Stomach (tissue), 9 donors: ENCODE measurements around the gene RPL18. TPM values are rescaled to one million over a fixed set of nuclear protein-coding genes. Genes with fewer than 3 reads are reported as not detected.

Experiments used
- DNase-seq, 2 donors: peaks; one replicate each; pipeline versions ENCODE4 v3.0.0 to v3.0.0-alpha.2; 2013 to 2019
- H3K27ac ChIP-seq, 5 donors: fragments of 200-600 bp in 4 of 5; sonication (generic) in 4 of 5; one replicate each; pipeline ENCODE4 v1.5.1; 2013 to 2019; ENCODE audit warnings: mild to moderate bottlenecking in 1 of 5, moderate library complexity in 1 of 5
- H3K27me3 ChIP-seq, 3 donors: fragments of 200-600 bp; sonication (generic); one replicate each; pipeline ENCODE4 v1.5.1; 2017 to 2019; ENCODE audit warnings: mixed run types in 1 of 3
- H3K36me3 ChIP-seq, 4 donors: fragments of 200-600 bp; sonication (generic); 1 replicate in 3 of 4; 2 replicates in 1 of 4; pipeline ENCODE4 v1.5.1; 2016 to 2019
- H3K4me1 ChIP-seq, 4 donors: fragments of 200-600 bp; sonication (generic); one replicate each; pipeline ENCODE4 v1.5.1; 2016 to 2019
- H3K4me3 ChIP-seq, 4 donors: fragments of 200-600 bp; sonication (generic) in 3 of 4; one replicate each; pipeline ENCODE4 v1.5.1; 2016 to 2019; ENCODE audit warnings: mild to moderate bottlenecking in 1 of 4
- H3K9me3 ChIP-seq, 4 donors: fragments of 200-600 bp; sonication (generic); one replicate each; pipeline ENCODE4 v1.5.1; 2016 to 2019
- EP300 ChIP-seq: sonication (generic); formaldehyde crosslinking; IDR thresholded peaks from one replicate; pipeline ENCODE4 v1.6.1; 2017; ENCODE audit warnings: antibody characterized with exemption
- POLR2A ChIP-seq, 4 donors: fragments of 450-650 bp; IDR thresholded peaks; one replicate each; pipeline ENCODE4 v1.6.1; 2016; ENCODE audit warnings: antibody characterized with exemption in 4 of 4, control low read depth in 2 of 4, mild to moderate bottlenecking in 1 of 4, moderate library complexity in 1 of 4
- POLR2AphosphoS5 ChIP-seq, 3 donors: sonication (generic); formaldehyde crosslinking; IDR thresholded peaks; one replicate each; pipeline ENCODE4 v1.6.1; 2016; ENCODE audit warnings: antibody characterized with exemption in 3 of 3
- WGBS, 5 donors: extraction: QIAGEN DNeasy Blood & Tissue Kit in 3 of 5; methylation state at CpG; one replicate each; pipeline versions ENCODE4 v1.1.5 to v1.1.7; 2013 to 2018; 5-methylcytosine and 5-hydroxymethylcytosine counted together
- intact Hi-C: fragments of 100-400 bp; cut with DNase I; formaldehyde crosslinking; loops from one replicate; pipeline ENCODE4 v1.15.1; 2023; ENCODE audit warnings: low total_unique reads
- polyA plus RNA-seq, 3 donors: library from polyadenylated mRNA; stranded (reverse); fragments of 200-250 nt; gene quantifications; one replicate each; pipeline ENCODE4 v1.2.3, GENCODE V29; 2013
- total RNA-seq, 5 donors: library from RNA; depleted of rRNA; stranded (reverse); fragments of >200 nt; gene quantifications; one replicate each; pipeline versions ENCODE4 v1.1.0 to v1.2.3, GENCODE V29; 2014 to 2016
- TF ChIP-seq, protein P1 (sequence below), 7 experiments: fragments of 450-650 bp in 4 of 7; fragments of 200-600 bp in 3 of 7; sonication (generic) in 3 of 7; IDR thresholded peaks; one replicate each; pipeline ENCODE4 v1.5.1; 2016 to 2019; ENCODE audit warnings: antibody characterized with exemption in 7 of 7, control low read depth in 2 of 7, mild to moderate bottlenecking in 1 of 7
- donor health status: healthy with polysubstance abuse.
- donor health status: Bipolar disorder and iron deficiency.
- donor health status: healthy.

Gene RPL18
- total and polyA plus RNA-seq, 8 donors, result 1,272 to 3,739 (median 2,415) TPM

GRCh38 chr19:48641850-48642249 is 22.9 kb upstream of the RPL18 start:
- no peak for DNase-seq
- WGBS, 5 donors, result 94 to 97% (median 96%) methylated on average over 2 of the region's 2 CpGs
- no peaks in the 10 kb centered on the region for H3K9me3 ChIP-seq
- intact Hi-C loops, result loop anchor here (10.0 kb wide), 1 partner anchor 103 kb away; the partner anchor contains the start of genes IZUMO1 and RASIP1
- no peaks in the 10 kb centered on the region for H3K36me3 ChIP-seq
- no peak for TF ChIP-seq POLR2AphosphoS5 (IDR thresholded peaks at IDR 0.05)
- TF ChIP-seq POLR2A (IDR thresholded peaks at IDR 0.05), result no peak
- TF ChIP-seq, protein P1, sequence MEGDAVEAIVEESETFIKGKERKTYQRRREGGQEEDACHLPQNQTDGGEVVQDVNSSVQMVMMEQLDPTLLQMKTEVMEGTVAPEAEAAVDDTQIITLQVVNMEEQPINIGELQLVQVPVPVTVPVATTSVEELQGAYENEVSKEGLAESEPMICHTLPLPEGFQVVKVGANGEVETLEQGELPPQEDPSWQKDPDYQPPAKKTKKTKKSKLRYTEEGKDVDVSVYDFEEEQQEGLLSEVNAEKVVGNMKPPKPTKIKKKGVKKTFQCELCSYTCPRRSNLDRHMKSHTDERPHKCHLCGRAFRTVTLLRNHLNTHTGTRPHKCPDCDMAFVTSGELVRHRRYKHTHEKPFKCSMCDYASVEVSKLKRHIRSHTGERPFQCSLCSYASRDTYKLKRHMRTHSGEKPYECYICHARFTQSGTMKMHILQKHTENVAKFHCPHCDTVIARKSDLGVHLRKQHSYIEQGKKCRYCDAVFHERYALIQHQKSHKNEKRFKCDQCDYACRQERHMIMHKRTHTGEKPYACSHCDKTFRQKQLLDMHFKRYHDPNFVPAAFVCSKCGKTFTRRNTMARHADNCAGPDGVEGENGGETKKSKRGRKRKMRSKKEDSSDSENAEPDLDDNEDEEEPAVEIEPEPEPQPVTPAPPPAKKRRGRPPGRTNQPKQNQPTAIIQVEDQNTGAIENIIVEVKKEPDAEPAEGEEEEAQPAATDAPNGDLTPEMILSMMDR (IDR thresholded peaks at IDR 0.05), result no peak
- no peak for TF ChIP-seq EP300
- no peak overlapping the region for H3K27ac ChIP-seq
- no peak overlapping the region for H3K4me3 ChIP-seq
- H3K4me1 ChIP-seq, result peaks cover 27 to 58% (median 47%) of the 10 kb centered on the region in 4 donors
- no peaks in the 10 kb centered on the region for H3K27me3 ChIP-seq

GRCh38 chr19:48639483-48640375 is 20.8 kb upstream of the RPL18 start:
- intact Hi-C loops, result loop anchor here (10.0 kb wide), 1 partner anchor 105 kb away; the partner anchor contains the start of genes IZUMO1 and RASIP1
- Histone ChIP-seq H3K27ac (peak overlapping the region; percentile 21 to 98 (median 93)), H3K9me3 (no peaks in the 10 kb centered on the region), H3K36me3 (no peaks in the 10 kb centered on the region), H3K27me3 (no peaks in the 10 kb centered on the region), H3K4me1 (peaks cover 35 to 57% (median 47%) of the 10 kb centered on the region in 4 donors), H3K4me3 (peak overlapping the region in 1 of 4 donors; percentile 4)
- peak in 1 of 2 donors; percentile 44 for DNase-seq
- WGBS, 5 donors, result 53 to 60% (median 57%) methylated on average over 28 to 33 of the region's 33 CpGs
- TF ChIP-seq, protein P1 (IDR thresholded peaks at IDR 0.05), result no peak
- no peak for TF ChIP-seq POLR2A (IDR thresholded peaks at IDR 0.05)
- TF ChIP-seq EP300, result no peak
- no peak for TF ChIP-seq POLR2AphosphoS5 (IDR thresholded peaks at IDR 0.05)

DNA sequence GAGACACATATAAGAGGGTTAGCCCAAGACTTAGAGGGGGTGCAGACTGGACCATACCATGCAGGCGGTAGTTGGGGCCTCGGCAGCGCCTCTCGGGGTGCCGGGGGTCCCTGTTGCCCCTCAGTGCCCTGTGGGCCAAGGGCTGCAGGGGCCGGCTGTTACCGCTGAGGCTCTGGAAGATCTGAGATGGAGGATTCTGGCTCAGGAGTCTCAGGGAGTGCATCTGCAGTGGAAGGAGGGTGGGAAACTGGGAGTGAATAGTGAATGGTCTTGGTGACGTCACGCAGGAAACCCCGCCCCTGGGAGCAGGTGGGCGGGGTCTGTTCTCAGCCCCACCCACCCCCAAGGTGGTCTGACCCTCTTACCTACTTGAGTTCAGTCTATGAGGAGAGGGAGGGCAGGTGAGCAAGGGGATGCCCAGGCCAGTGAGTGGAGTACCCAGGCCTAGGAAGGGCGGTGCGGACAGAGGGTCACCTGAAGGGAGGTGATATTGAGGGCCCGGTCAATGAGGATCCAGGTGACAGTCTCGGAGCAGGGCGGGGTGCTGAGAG is 19.9 kb upstream of the RPL18 start:
- Histone ChIP-seq H3K4me3 (peak overlapping the region in 1 of 4 donors; percentile 62), H3K27ac (peak overlapping the region; percentile 90 to 98 (median 96)), H3K9me3 (no peaks in the 10 kb centered on the region), H3K36me3 (no peaks in the 10 kb centered on the region), H3K4me1 (peaks cover 36 to 59% (median 48%) of the 10 kb centered on the region in 4 donors), H3K27me3 (no peaks in the 10 kb centered on the region)
- 73 to 78% (median 76%) methylated on average over 16 of the region's 16 CpGs for WGBS, 5 donors
- no peak for TF ChIP-seq POLR2AphosphoS5 (IDR thresholded peaks at IDR 0.05)
- no peak for TF ChIP-seq EP300
- TF ChIP-seq, protein P1 (IDR thresholded peaks at IDR 0.05), result no peak
- TF ChIP-seq POLR2A (IDR thresholded peaks at IDR 0.05), result no peak
- intact Hi-C loops, result no loop called here
- peak in 1 of 2 donors; percentile 64 for DNase-seq
